ENCODE data around the gene DDX1. TPM values are rescaled to one million over a fixed set of nuclear protein-coding genes. Genes with fewer than 3 reads are reported as not detected.

DDX1 gene
- polyA plus RNA-seq, 1 donor (not counting 4 experiments of a cell fraction or from before 2014, with no cell fraction given) = 140 TPM

DNA sequence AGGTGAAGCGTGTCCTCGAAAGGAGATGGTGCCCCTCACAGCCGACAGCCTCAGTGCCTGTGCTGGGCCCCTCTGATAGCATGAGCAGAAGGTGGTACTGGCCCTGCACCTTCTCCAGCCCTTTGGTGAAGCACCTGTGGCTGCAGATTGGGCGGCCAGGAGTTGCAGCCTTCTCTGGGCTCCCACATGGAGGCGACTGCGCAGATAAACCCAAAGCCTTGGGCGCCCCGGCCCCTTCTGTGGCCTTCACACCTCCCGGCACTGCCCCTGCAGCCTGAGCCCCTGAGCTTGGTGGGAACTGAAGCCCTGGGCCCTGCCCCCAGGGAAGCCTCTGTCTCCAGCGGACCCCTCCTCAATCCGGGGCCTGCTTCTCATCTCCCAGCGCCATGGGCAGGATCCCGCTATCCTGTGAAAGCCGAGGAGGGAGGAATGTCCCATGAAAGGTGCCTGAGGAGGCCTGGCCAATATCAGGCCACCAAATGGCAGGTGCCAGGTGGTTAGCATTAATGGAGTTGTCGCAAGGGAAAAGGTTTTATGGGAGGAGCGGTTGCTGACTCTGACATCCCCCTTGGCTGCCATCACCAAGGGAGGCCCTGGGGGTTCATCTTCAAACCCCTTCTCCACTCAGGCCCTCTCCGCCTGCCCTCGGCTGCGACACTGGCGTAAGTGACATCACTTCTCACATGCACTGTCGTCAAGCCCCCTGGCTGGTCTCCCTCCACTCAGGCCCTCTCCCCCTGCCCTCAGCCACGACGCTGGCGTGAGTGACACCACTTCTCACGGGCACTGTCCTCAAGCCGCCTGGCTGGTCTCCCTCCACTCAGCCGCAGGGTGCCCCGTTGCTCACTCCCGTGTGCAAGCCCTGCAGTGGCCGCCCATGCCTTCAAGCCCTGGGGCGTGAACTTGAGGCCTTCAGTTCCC lies 62.4 kb downstream of the DDX1 start:
- Histone ChIP-seq H3K27ac (ENCODE audit: control insufficient read depth, insufficient read depth, low read length) (no peak overlapping the region), H3K9me1 (ENCODE audit: control insufficient read depth, extremely low read depth, insufficient read depth, low read length) (no peaks in the 10 kb centered on the region), H2AFZ (ENCODE audit: control insufficient read depth, low read length) (no peak overlapping the region), H4K20me1 (ENCODE audit: control insufficient read depth, extremely low read depth, insufficient read depth, low read length) (peaks cover 3% of the 10 kb centered on the region), H3K9ac (ENCODE audit: control insufficient read depth, extremely low read depth, insufficient read depth, low read length) (no peak overlapping the region), H3K4me2 (ENCODE audit: control insufficient read depth, extremely low read depth, insufficient read depth, low read depth, low read length) (no peak overlapping the region), H3K27me3 (ENCODE audit: control insufficient read depth, extremely low read depth, insufficient read depth, low read length) (no peaks in the 10 kb centered on the region), H3K4me3 (ENCODE audit: control insufficient read depth in 2 of 3, extremely low read depth in 1 of 3, insufficient read depth in 2 of 3, low read depth in 1 of 3, low read length in 3 of 3) (no peak overlapping the region), H3K79me2 (ENCODE audit: control insufficient read depth, insufficient read depth, low read length) (no peaks in the 10 kb centered on the region), H3K9me3 (ENCODE audit: control insufficient read depth, low read depth, low read length) (no peaks in the 10 kb centered on the region), H3K36me3 (ENCODE audit: control insufficient read depth in 2 of 2, extremely low read depth in 1 of 2, insufficient read depth in 2 of 2, low read length in 2 of 2) (no peaks in the 10 kb centered on the region), H3K4me1 (ENCODE audit: control insufficient read depth, extremely low read depth, insufficient read depth, low read length) (no peaks in the 10 kb centered on the region)
- DNase-seq (ENCODE audit: low read depth, low spot score) (no peak), FAIRE-seq (no peak)
- TF ChIP-seq, protein P1, sequence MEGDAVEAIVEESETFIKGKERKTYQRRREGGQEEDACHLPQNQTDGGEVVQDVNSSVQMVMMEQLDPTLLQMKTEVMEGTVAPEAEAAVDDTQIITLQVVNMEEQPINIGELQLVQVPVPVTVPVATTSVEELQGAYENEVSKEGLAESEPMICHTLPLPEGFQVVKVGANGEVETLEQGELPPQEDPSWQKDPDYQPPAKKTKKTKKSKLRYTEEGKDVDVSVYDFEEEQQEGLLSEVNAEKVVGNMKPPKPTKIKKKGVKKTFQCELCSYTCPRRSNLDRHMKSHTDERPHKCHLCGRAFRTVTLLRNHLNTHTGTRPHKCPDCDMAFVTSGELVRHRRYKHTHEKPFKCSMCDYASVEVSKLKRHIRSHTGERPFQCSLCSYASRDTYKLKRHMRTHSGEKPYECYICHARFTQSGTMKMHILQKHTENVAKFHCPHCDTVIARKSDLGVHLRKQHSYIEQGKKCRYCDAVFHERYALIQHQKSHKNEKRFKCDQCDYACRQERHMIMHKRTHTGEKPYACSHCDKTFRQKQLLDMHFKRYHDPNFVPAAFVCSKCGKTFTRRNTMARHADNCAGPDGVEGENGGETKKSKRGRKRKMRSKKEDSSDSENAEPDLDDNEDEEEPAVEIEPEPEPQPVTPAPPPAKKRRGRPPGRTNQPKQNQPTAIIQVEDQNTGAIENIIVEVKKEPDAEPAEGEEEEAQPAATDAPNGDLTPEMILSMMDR (optimal IDR thresholded peaks at IDR 0.05 in 1 of 3, IDR thresholded peaks at IDR 0.05 in 1 of 3, conservative IDR thresholded peaks at IDR 0.05 in 1 of 3; ENCODE audit: extremely low read depth in 1 of 3, insufficient read depth in 2 of 3, low read length in 3 of 3) = no peak
- no peak for TF ChIP-seq EZH2 (IDR thresholded peaks at IDR 0.05; ENCODE audit: low read length)
- dilution Hi-C loops (cut with MboI; ENCODE audit: extremely low pct_ligation_motif_present, low sequenced_read_pairs) = no loop called here

DNA sequence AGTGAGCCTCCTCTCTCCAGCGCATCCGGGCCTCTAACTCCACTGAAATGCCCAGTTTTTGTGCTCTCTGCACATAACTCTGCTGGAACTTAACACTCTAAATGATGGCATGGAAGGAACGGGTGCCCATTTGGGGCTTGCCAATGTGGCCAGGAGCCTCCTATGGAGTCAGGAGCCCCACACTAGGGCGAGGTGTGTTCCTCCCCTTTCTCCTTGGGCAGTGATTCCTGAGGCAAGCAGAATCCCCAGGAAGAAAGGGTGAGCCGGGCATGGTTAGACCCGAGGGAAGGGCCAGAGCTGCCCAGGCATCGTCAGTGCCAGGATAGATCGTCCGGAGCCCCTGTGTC lies 63.0 kb downstream of the DDX1 start:
- no peak for TF ChIP-seq EZH2 (IDR thresholded peaks at IDR 0.05; ENCODE audit: low read length)
- TF ChIP-seq, protein P1 (optimal IDR thresholded peaks at IDR 0.05 in 1 of 3, IDR thresholded peaks at IDR 0.05 in 1 of 3, conservative IDR thresholded peaks at IDR 0.05 in 1 of 3; ENCODE audit: extremely low read depth in 1 of 3, insufficient read depth in 2 of 3, low read length in 3 of 3) = no peak
- Histone ChIP-seq H2AFZ (ENCODE audit: control insufficient read depth, low read length) (no peak overlapping the region), H3K36me3 (ENCODE audit: control insufficient read depth in 2 of 2, extremely low read depth in 1 of 2, insufficient read depth in 2 of 2, low read length in 2 of 2) (no peaks in the 10 kb centered on the region), H3K79me2 (ENCODE audit: control insufficient read depth, insufficient read depth, low read length) (no peaks in the 10 kb centered on the region), H3K27me3 (ENCODE audit: control insufficient read depth, extremely low read depth, insufficient read depth, low read length) (no peaks in the 10 kb centered on the region), H3K9me3 (ENCODE audit: control insufficient read depth, low read depth, low read length) (no peaks in the 10 kb centered on the region), H3K4me1 (ENCODE audit: control insufficient read depth, extremely low read depth, insufficient read depth, low read length) (no peaks in the 10 kb centered on the region), H3K4me3 (ENCODE audit: control insufficient read depth in 2 of 3, extremely low read depth in 1 of 3, insufficient read depth in 2 of 3, low read depth in 1 of 3, low read length in 3 of 3) (no peak overlapping the region), H3K9me1 (ENCODE audit: control insufficient read depth, extremely low read depth, insufficient read depth, low read length) (no peaks in the 10 kb centered on the region), H3K27ac (ENCODE audit: control insufficient read depth, insufficient read depth, low read length) (no peak overlapping the region), H4K20me1 (ENCODE audit: control insufficient read depth, extremely low read depth, insufficient read depth, low read length) (peaks cover 3% of the 10 kb centered on the region), H3K9ac (ENCODE audit: control insufficient read depth, extremely low read depth, insufficient read depth, low read length) (no peak overlapping the region), H3K4me2 (ENCODE audit: control insufficient read depth, extremely low read depth, insufficient read depth, low read depth, low read length) (no peak overlapping the region)
- no peak for FAIRE-seq
- DNase-seq (ENCODE audit: low read depth, low spot score) = no peak
- dilution Hi-C loops (cut with MboI; ENCODE audit: extremely low pct_ligation_motif_present, low sequenced_read_pairs) = no loop called here

All from keratinocyte (primary cell).